ENCODE measurements around the gene C17orf113.
A peak's percentile ranks its signal among the peaks of the same experiment; 100 is the strongest.

The C17orf113 gene

DNA sequence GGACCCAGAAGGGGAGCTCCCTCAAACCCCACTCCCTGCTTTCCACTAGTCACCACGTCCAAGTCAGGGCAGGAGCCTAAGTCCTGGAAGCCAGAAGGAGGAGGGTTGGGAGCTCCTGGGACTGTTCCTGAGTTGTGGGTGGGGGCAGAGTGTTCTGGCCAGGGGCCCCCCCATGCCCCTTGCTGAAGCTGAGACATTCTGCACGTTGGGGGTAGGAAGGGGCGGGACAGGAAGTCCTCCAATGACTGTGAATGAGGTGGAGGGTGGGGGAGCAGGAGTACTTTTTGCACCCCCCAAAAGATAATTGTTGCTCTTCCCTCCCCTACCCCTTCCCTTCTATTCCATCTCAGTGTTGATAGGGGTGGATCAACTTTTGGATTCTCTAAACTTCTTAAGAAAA lies 21.4 kb upstream of the C17orf113 start:
- DNase-seq: no peak

DNA sequence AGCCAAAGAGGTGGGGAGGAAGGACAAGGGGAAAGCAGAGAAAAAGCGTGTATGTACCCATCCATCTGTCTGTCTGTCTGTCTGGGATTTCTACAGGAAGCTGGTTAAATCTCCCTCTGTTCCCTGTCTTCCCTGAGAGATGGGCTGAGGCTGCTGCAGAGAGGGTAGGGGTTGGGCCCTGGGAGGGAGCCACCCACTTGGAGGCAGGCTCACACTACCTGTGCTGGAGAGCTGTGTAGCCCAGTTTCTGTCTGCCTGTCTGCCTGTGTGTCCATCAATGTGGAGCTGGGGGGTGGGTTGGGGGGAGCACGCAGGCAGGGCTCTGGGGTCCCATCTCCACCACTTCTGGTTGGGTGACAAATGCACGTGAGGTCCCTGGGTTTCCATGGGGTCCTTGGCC lies 18.6 kb upstream of the C17orf113 start:
- DNase-seq: no peak

DNA sequence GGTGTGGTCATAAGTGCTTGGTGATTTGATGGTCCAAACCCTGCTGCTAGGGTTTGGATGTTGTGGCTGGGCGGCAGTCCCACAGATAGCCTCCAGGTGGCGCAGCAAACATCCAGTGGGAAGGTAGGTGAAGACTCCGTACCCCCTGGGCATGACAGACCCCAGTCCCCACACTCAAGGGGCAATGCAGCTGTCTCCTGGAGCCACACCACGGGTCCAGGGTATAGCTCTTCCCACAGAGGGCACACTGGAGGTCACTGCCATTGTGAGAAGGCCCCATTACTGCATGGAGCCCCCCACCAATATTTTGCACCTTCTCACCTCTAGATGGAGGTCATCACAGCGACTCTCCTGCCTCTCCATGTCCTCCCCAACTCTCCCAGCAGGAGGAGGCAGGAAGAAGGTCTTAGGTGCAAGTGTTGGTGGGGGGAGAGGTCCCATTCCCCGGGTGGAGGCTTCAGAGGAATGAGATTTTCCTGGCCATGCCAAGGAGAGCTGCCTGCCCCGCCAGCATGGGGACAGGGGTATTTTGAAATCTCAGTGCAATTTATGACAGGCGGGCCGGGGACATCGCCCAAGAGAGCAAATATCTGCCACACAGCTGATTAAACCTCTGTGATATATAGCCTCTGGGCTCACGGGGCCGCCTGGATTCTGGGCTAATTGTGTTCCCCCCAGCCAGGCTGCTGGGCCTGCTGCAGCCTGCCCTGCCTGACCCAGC lies 17.1 kb upstream of the C17orf113 start:
- DNase-seq: peak; percentile 68

DNA sequence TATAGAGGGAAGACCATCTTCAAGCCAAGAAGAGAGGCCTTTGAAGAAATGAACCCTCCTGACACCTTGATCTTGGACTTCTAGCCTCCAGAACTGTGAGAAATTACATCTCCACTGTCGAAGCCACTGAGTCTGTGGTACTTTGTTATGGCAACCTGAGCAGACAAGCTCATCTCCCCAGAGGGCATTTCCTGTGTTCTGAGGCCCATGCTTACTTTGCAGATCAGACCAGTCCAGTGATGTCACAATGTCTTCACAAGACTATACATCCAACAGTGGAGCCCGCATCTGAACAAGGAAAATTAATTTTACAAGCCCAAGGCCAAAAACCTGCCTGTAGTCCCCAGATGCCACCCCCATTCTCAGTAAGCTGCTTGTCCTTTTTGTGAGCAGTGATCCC lies 14.8 kb upstream of the C17orf113 start:
- no peak for DNase-seq

DNA sequence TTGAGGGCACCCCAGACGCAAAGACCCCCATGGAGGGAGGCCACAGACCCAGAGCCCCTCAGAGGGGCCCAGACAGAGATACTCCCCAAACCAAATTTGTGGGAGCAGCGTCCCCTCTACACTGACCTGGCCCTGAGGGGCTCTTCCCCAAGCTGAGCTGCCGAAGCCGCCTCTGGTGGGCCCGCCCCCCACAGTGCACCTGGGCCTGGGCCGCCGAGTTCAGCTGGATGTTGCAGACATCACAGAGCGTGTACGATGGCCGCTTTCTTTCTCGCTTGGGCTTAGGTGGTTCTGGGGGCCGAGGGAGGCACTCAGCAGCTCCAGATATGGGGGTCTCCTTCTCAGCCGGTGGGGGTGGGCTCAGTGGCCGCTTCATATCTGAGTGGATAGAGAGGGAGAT lies 12.3 kb upstream of the C17orf113 start:
- no peak for DNase-seq

DNA sequence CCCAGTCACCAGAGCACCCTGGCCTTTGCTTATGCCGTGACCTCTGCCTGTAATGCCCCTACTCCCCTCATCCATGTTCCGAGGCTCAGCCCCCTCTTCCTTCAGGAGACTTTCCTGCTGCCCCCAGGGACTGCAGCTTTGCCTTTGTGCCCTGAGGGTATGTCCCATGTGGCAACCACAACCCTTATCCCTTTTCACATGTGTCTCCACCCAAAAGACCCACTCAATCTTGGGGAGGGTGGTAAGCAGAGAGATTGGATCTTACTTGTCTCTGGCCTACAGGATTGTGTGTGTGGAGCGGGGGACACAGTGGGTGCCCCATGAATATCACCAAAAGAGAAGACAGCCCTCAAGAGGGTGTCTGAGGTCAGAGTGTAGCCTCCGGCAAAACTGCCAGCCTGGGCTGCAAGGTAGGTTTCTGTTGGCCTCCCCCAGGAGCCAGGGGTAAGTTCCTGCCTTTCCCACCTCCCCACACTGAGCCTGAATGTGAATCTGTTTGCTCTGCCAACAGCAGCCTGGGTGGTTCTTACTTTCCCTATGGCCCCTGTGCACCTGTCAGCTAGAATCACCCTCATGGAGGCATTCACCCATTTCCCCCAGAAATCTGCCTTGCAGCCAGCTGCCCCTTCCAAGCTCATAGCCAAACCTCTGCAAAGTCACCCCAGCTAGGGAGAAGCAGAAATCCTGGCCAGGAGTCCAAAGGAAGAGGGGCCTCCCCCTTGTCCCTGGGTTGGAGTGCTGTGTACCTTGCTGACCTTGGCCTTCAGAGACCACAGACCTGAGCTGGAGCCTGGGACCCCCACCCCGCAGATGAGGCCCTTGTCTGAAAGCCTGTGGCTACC lies 11.5 kb upstream of the C17orf113 start:
- no peak for DNase-seq

DNA sequence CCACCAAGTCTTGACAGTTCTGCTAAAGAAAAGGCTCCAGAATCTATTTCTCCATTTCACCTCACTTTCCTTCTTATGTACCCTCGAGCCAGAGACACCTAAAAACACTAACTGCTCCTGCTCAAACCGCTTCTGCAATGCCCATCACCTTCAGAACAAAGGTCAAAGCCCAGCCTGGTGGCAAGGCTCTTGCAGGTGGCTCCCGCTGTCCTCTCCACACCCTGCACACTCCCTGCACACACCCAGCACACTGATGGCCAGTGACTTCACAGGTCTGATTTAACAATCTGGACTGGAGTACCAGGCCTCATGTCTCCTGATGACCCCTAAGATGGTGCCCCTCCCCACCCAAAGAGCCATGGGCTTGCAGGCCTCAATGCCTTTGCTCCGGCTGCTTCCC lies 9.8 kb upstream of the C17orf113 start:
- DNase-seq: no peak

DNA sequence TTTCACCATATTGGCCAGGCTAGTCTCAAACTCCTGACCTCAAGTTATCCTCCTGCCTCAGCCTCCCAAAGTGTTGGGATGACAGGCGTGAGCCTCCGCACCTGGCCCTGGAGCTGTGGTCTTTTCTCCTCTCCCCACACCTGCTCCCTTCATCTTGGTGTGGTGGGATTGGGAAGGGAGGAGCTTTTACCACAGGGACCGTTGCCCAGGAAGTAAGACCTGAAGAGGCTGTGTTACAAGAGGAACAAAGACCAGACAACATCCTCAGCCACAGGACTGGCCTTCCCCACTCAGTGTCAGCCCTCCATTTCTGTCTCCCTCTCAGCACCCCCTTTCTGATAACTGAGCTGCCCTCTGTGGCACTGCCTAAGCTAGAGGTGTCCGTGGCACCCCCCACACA lies 9.4 kb upstream of the C17orf113 start:
- DNase-seq: no peak

DNA sequence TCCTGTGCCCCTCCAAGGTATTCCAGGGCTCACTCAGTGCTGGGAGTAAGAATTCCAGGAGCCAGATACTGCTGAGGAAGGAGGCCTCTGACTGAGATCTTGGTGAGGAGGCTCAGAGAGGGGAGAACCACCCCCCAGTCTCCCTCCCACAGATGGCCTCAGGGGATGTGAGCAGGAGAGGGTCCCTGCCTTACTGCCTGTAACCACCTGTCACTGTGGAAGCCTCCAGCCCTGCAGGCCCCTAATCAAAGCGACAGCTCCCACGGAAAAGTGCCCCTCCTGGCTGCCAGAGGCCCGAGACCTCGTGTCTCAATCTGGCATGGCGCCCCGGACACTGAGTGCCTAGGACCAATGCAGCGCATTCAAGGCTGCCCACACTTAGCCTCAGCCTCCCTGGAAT lies 7.7 kb upstream of the C17orf113 start:
- no peak for DNase-seq

DNA sequence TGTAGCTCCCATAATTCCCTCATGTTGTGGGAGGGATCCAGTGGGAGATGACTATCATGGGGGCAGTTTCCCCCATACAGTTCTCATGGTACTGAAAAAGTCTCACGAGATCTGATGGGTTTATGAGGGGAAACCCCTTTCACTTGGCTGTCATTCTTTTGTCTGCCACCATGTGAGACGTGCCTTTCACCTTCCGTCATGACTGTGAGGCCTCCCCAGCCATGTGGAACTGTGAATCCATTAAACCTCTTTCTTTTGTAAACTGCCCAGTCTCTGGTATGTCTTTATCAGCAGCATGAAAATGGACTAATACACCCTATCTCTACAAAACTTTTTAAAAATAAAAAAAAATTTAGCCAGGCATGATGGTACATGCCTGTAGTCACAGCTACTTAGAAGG lies 6.2 kb upstream of the C17orf113 start:
- DNase-seq: no peak

DNA sequence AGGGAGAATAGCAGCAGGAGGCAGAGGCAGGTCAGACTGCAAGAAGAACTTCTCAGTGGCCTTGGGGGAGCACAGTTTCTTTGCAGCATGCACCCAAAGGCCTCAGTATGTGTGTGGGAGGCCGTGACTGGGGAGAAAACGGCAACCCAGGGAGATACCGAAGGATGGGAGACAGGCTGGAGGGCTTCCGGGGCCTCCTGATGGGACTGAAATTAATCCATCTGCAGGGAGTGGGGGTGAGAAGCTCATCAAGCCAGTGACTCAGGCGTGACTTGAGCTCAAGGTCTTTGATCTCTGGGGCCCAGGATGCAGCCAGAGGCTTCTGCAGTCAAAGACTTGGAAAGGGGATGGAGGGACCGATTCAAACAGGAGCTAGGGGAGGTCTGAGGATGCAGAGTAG lies 5.1 kb upstream of the C17orf113 start:
- DNase-seq: no peak

DNA sequence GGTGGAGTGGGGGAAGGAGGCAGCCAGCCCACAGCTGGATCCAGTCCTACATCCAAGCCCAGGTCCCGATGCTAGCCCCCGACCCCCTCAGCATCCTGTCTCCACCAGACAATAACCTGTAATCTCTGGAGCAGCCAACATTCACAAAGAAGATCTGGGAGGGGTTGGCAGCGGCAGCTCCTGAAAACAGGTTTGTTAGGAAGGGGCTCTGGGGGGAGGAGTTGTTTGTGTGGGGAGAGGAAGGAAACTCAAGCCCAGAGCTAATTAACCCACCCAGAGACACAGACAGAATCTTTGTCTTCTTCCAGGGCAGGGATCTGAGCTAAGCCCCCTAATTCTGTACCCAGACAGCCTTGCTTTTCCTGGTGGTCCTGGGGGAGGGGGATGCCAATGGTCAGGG lies 4.6 kb upstream of the C17orf113 start:
- DNase-seq: no peak

DNA sequence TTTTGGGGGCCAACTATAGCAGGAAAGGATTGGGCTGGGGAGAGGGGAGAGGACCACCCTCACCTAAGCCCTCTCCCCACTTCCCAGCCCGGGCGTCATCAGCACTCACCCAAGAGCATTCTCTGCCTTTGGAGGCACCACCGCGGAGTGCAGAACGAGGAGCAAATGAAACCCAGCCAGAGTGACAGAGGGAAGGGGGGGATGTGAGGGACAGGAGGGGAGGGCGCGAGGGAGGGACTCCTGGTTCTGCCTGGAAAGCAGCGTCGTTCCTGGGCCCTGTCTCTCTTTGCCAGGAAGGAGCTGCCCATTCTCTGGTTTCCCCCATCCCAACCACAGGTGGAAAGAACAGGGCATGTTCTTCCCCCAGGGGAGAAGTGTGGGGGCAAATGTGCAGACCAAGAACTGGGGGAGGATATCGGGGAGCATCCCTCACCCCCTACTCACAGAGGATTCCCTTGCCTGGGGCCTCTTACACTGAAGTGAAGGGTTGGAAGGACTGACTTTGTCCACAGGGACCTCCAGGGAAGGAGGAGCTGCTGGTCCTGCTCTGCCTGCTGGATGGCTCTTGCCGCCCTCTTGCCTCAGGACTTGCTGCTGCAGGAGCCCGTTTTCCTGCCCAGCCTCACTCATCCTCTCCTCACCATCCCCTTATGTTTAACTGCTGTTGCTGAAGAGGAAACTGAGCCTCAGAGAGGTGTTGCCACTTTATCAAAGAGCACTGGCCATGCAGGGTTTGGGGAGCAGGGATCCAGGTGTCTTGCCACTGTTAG lies 3.5 kb upstream of the C17orf113 start:
- DNase-seq: no peak

DNA sequence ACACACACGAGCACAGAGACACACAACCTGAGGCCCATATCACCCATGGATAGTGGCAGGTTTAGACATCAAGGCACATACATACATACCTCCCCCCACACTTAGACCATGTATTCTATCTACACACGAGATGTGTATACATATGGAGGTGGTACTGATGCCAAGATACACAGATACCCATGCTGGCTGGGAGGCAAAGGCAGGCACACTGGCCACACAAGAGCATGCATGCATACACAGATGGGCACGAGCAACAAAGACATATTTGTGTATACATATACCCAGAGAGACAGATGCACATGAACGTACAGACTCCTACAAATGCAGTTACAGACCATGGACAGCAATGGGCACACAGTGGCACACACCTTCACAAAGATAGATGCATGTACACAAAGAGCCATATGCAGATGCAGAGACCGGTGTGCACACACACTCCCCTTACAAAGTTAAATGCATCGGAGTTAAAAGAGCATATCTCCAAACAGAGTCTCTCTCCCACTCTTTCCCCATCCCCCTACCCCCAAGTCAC lies 2.0 kb upstream of the C17orf113 start:
- DNase-seq: no peak

DNA sequence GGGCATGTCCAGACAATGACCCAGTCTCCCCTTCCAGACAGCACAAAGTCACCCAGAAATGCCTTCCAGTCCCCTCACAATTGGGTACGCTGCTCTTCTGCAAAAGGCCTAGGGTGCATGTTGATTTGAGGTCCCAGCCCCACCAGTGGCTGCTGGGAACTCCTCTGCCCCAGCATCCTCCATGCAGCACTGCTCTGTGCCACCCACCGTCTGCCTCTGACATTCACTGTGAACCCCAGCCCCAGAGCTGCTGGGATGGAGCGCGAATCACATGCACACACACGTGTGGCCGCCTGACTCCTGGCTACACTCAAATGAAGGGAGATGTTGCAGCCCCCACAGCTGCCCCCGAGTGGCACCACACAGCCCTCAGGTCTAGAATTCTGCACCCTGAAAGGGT lies 1.2 kb upstream of the C17orf113 start:
- no peak for DNase-seq

DNA sequence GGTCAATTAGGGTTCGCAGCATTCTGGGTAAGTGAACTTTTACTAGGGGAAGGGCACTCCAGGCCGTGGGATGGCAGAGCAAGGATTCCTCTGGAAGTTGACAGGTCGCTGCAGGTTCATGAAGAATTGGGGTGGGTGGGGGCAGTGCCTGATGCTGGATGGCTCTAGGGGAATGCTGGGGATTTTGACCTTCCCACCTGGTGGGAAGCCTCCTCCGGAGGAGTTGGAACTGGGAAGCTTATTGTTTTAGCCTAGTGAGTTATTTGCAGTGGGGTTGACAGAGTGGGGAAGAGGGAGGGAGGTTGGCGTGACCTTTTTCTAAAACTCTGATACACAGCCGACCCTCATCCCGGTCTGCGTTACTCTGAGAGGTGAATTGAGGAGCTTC lies 606 bp upstream of the C17orf113 start:
- DNase-seq: no peak

DNA sequence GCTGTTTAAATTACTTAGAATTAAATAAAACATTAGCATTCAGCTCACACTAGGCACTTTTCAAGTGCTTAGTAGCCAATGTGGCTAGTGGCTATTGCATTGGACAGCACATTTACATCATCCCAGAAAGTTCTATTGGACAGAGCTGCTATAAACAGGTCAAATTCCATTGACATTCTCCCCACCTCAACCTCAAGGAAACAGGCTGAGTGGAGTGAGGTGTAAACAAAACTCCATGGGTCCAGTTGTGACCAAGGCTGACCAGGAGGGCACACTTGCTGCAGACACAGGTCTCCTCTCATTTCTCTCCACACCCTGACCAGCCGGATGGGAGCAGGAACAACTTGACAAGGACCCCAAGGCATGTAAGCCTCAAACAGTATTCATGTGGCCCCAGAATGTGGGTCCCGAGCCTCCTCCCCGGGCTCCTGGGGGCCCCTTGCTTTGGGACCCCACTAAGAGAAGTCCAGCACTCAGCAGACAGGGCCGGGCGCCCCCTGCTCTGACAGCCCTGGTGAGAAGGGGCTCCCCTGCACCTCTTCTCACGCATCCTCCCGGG lies 488 bp downstream of the C17orf113 start:
- DNase-seq: no peak

DNA sequence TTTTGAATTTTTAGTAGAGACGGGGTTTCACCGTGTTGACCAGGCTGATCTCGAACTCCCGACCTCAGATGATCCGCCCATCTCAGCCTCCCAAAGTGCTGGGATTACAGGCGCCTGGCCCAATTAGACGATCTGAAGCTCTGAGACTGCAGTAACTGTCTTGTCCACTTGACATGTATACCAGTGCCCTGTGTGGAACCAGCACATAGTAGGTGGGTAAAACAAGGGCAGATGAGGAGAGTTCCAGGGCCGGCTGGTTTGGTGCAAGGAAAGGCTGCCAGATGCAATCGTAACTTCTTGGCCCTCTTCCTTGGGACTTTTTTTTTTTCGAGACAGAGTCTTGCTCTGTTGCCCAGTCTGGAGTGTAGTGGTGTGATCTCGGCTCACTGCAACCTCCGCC lies 3.1 kb downstream of the C17orf113 start:
- no peak for DNase-seq

DNA sequence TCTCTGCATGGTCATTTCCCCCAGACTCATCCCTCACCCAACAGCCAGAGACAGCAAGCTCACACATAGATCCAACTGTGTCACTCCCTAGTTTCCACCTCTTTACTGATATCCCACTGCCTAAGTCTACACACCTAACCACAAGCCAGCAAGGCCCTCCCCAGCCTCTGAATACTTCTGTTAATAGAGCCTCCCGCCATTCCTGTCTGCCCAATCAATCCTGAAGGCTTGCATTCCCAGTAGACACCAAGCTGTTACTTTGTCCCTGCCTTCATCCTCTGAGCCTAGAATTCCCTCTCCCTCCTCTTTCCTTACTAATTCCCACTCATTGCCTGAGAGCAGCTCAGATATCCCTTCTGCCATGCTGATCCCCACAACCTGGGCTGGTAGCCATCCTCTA lies 4.7 kb downstream of the C17orf113 start:
- no peak for DNase-seq

DNA sequence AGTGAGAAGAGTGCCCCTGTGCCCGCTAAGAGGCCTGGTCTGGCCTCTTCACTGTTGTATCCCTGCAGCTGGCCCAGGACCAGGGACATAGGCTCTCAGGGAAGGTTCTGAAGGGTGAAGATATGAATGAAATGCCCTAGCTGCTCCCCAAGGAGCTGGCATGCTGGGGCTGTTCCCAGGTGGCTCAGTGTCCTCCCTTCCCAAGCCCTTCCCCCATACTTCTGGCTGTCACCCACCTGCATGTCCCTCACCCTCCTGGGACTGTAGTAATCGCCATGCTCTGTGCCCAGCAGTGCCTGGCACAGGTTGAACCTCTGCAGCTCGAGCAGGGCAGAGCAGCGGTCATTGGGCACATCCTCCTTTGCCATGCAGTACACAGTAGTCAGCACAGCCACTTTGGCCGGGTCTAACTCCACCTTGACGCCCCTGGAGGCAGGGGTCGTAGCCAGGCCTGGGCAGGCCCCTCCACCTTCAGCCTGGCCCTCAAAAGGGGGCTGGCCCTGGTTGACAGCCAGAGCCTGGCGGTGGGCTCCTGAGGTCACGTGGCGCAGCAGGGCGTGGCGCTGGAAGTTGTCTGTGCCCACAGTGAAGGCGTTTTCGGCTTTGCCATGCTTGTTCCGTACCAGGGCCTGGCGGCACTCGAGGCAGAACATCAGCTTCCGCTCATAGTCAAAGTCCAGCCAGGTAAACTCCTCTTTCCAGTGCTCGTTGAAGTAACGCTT lies 7.6 kb downstream of the C17orf113 start:
- no peak for DNase-seq

DNA sequence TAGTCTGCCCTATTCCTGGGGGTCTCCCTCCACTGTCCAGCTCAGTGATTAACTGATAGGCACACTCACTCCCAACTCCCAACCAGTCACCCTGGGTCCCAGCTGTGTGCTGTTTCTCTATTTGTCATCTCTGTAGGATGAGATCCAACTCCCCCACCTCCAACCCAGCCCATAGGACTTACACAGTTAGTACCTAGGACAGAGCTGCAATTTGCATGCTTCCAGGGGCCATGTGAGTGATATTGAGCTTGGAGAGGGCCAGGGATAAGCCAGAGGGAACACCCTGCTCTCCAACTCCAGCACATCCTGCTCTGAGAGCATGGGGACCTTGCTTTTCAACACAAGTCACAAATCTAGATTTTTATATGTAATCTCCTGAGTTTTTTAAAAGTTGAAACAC lies 8.8 kb downstream of the C17orf113 start:
- no peak for DNase-seq

DNA sequence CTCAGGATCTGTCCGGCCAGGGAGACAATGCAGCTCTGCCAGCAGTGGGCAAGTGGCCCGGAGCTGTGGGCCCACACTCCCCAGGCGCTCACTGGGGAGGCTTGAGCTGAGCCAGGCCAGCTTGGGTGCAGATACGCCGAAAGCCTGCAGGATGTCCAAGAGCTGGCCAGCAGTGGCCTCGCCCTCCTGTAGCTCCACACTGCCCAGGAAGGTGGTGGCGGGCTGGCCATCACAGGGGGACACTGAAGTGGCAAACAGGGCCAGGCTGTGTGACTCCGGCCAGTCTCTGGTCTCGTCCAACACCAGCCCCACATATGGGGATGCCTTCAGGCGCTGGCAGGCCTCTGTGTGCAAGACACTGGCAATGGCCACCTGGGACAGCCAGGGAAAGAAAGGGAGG lies 9.6 kb downstream of the C17orf113 start:
- DNase-seq: no peak
